ENCODE results near the gene ARHGEF39.
"Not testable (repeated sequence)": the region's sequence is repeated elsewhere in the genome, so short reads cannot be mapped to it uniquely, and the experiment has no call there.

The ARHGEF39 gene

GRCh38 chr9:35636877-35637246, 28.1 kb downstream of the ARHGEF39 start:
- not testable (repeated sequence) for H3K9ac ChIP-seq; H3K27ac ChIP-seq; H2AFZ ChIP-seq; H3K4me2 ChIP-seq (ENCODE audit: low read length); H3K4me1 ChIP-seq; H3K36me3 ChIP-seq (ENCODE audit: control insufficient read depth, insufficient read depth, low read length); H3K27me3 ChIP-seq (ENCODE audit: control insufficient read depth, insufficient read depth, low read length); H3K4me3 ChIP-seq (ENCODE audit: low read depth, low read length); H3K9me3 ChIP-seq (ENCODE audit: control insufficient read depth, low read length); H3K79me2 ChIP-seq

- no peak for TF ChIP-seq CTCF (IDR thresholded peaks at IDR 0.05)
- Histone ChIP-seq H3K36me3 (ENCODE audit: control insufficient read depth, insufficient read depth, low read length) (no peaks in the 10 kb centered on the region), H2AFZ (no peak overlapping the region), H3K4me1 (no peaks in the 10 kb centered on the region), H3K27me3 (ENCODE audit: control insufficient read depth, insufficient read depth, low read length) (no peaks in the 10 kb centered on the region), H3K9ac (no peak overlapping the region), H3K4me2 (ENCODE audit: low read length) (no peak overlapping the region), H3K27ac (no peak overlapping the region), H3K9me3 (ENCODE audit: control insufficient read depth, low read length) (no peaks in the 10 kb centered on the region), H3K4me3 (ENCODE audit: low read depth, low read length) (no peak overlapping the region), H3K79me2 (no peaks in the 10 kb centered on the region)
Measured at GRCh38 chr9:35636135-35636876, 28.7 kb downstream of the ARHGEF39 start.

- Histone ChIP-seq H3K4me2 (ENCODE audit: low read length) (no peak overlapping the region), H3K27me3 (ENCODE audit: control insufficient read depth, insufficient read depth, low read length) (no peaks in the 10 kb centered on the region), H3K27ac (no peak overlapping the region), H3K4me1 (no peaks in the 10 kb centered on the region), H2AFZ (no peak overlapping the region), H3K9me3 (ENCODE audit: control insufficient read depth, low read length) (no peaks in the 10 kb centered on the region), H3K79me2 (no peaks in the 10 kb centered on the region), H3K36me3 (ENCODE audit: control insufficient read depth, insufficient read depth, low read length) (no peaks in the 10 kb centered on the region), H3K4me3 (ENCODE audit: low read depth, low read length) (no peak overlapping the region), H3K9ac (no peak overlapping the region)
- no peak for TF ChIP-seq CTCF (IDR thresholded peaks at IDR 0.05)
Measured at GRCh38 chr9:35635730-35636129, 29.3 kb downstream of the ARHGEF39 start.

GRCh38 chr9:35629597-35629996, 35.4 kb downstream of the ARHGEF39 start:
- Histone ChIP-seq H3K4me1 (no peaks in the 10 kb centered on the region), H3K9ac (no peak overlapping the region), H2AFZ (no peak overlapping the region), H3K27ac (no peak overlapping the region), H3K27me3 (ENCODE audit: control insufficient read depth, insufficient read depth, low read length) (no peaks in the 10 kb centered on the region), H3K4me3 (ENCODE audit: low read depth, low read length) (no peak overlapping the region), H3K79me2 (no peaks in the 10 kb centered on the region), H3K36me3 (ENCODE audit: control insufficient read depth, insufficient read depth, low read length) (no peaks in the 10 kb centered on the region), H3K4me2 (ENCODE audit: low read length) (no peak overlapping the region), H3K9me3 (ENCODE audit: control insufficient read depth, low read length) (no peaks in the 10 kb centered on the region)
- no peak for TF ChIP-seq CTCF (IDR thresholded peaks at IDR 0.05)

- TF ChIP-seq CTCF (IDR thresholded peaks at IDR 0.05) = no peak
- Histone ChIP-seq H3K9ac (no peak overlapping the region), H3K4me1 (no peaks in the 10 kb centered on the region), H3K27me3 (ENCODE audit: control insufficient read depth, insufficient read depth, low read length) (no peaks in the 10 kb centered on the region), H3K4me2 (ENCODE audit: low read length) (no peak overlapping the region), H3K9me3 (ENCODE audit: control insufficient read depth, low read length) (no peaks in the 10 kb centered on the region), H3K79me2 (no peaks in the 10 kb centered on the region), H3K4me3 (ENCODE audit: low read depth, low read length) (no peak overlapping the region), H3K27ac (no peak overlapping the region), H2AFZ (no peak overlapping the region), H3K36me3 (ENCODE audit: control insufficient read depth, insufficient read depth, low read length) (no peaks in the 10 kb centered on the region)
Measured at GRCh38 chr9:35628389-35628991, 36.5 kb downstream of the ARHGEF39 start.
